HG03432 (cell line): ENCODE results near the gene TRIM5.
"Not testable (repeated sequence)": the region's sequence is repeated elsewhere in the genome, so short reads cannot be mapped to it uniquely, and the experiment has no call there.

ENCODE experiments used
- ATAC-seq: cut with Tn5 transposase; IDR thresholded peaks from one replicate; pipeline ENCODE4 v1.9.1; 2021; ENCODE audit warnings: mild to moderate bottlenecking, moderate library complexity; ENCODE audit not compliant: unreplicated experiment

TRIM5 gene

GRCh38 chr11:5689551-5689983 lies 4.7 kb upstream of the TRIM5 start, which contains the start of gene TRIM22:
TSS of gene TRIM22 (plus strand) at chr11:5689790. CDS start at chr11:5696233, 6,443 bp downstream.
- peak; percentile 75 for ATAC-seq

DNA sequence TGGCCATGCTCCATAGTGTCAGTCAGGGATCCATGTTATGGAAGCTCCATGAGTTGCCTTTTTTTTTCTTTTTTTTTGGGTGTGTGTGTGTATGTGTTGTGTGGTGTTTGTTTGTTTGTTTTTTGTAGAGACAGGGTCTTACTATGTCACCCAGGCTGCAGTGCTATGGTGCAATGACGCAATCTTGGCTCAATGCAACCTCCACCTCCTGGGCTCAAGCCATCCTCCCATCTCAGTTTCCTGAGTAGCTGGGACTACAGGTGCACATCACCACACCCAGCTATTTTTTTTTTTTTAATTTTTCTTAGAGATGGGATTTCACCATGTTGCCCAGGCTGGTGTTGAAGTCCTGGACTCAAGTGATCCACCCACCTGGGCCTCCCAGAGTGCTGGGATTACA lies 3.6 kb upstream of the TRIM5 start:
- ATAC-seq, result no peak

- no peak for ATAC-seq
Measured at GRCh38 chr11:5686426-5686825, 1.6 kb upstream of the TRIM5 start.

- peak; percentile 13 for ATAC-seq
Measured at GRCh38 chr11:5684036-5684645, 733 bp downstream of the TRIM5 start.

- ATAC-seq, result not testable (repeated sequence)
Measured at GRCh38 chr11:5683620-5684019, 1.3 kb downstream of the TRIM5 start.

GRCh38 chr11:5682890-5683441 lies 1.9 kb downstream of the TRIM5 start:
- not testable (repeated sequence) for ATAC-seq

- no peak for ATAC-seq
Measured at GRCh38 chr11:5679811-5680210, 5.1 kb downstream of the TRIM5 start.

DNA sequence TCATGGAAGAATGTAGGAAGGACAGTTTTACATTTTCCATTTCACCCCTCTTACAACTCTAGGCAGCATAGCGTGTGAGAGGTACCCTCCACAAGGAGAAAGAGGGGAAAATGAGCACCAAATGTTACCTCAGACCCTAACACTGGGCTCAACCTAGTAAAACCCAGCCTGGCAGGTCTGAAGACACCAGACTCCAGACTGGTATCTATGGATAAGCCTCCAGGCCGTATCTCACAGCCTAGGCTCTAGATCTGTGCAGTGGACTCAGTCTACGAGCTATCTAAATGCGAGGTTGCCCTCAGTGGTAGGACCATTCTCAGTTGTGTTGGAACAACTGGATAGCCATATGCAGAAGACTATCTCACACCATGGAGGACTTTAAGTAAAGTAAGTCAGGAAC lies 10.5 kb downstream of the TRIM5 start:
- no peak for ATAC-seq

DNA sequence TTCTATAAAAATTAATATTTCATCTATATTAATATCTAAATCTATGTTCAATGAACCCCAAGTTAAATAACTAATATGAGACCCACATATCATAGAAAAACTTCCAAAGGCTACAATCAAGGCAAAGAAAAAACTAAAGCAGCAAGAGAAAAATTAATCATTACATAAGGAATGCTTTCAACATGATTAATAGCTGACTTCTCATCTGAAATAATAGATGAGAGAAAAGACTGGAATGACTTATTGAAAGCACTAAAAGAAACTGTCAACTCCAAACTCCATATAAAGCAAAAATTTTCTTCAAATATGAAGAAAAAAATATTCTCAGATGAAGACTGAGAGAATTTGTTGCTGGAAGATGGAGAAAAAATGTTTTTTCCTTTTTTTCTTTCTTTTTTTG lies 13.0 kb downstream of the TRIM5 start:
- ATAC-seq, result no peak

DNA sequence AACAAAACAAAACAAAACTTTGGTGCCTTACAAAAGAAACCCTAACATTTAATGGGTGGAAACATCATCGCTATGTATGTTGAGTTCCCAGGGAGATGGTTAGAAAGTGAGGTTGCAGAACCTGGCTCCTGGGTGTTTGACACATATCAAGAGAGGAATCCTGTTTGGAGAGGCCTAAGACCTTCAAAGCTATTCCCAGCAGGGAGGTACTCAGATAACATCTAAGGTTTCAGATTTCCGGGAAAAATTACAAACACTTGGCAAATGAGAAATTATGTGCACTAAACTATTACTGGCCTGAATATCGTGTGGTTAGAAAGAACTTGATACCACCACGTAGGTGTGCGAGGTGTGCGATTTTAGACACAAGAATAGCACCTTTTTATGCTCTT lies 18.5 kb downstream of the TRIM5 start:
- ATAC-seq, result no peak

GRCh38 chr11:5665746-5666401 lies 19.0 kb downstream of the TRIM5 start:
- no peak for ATAC-seq

GRCh38 chr11:5665051-5665570 lies 19.8 kb downstream of the TRIM5 start:
- no peak for ATAC-seq

DNA sequence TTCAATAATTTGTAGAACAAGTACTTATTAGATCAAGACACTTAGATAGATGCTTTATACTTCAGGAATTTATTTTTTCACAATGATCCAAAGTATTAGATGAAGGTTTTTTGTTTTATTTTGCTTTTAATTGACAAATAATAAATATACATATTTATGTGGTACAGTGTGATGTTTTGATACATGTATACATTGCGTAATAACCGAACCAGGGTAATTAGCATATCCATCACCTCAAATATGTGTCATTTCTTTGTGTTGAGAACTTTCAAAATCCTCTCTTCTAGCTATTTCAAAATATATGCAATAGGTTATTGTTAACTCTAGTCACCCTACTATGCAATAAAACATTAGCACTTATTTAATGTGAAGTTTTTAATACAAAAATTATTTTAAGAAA lies 21.4 kb downstream of the TRIM5 start:
- no peak for ATAC-seq

DNA sequence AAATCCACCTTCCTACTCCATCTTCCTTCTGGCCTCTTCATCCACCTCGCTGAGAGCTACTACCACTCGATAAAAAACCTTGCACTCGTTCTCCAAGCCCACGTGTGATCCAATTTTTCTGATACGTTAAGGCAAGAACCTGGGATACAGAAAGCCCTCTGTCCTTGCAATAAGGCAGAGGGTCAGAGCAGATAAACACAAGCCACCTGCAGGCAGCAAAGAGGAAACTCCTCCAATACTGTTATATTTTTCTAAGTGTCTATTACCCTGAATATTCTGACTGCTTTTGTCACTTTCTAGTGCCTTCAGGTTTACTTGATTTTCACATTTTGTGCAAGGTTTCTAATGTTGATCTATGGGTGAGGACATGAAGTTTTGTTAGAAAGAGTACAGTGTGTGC lies 26.6 kb downstream of the TRIM5 start:
- no peak for ATAC-seq

DNA sequence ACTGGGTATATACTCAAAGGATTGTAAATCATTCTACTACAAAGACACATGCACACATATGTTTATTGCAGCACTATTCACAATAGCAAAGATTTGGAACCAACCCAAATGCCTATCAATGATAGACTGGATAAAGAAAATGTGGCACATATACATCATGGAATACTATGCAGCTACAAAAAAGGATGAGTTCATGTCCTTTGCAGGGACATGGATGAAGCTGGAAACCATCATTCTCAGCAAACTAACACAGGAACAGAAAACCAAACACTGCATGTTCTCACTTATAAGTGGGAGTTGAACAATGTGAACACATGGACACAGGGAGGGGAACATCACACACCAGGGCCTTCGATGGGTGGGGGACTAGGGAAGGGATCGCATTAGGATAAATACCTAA lies 27.9 kb downstream of the TRIM5 start:
- ATAC-seq, result not testable (repeated sequence)

DNA sequence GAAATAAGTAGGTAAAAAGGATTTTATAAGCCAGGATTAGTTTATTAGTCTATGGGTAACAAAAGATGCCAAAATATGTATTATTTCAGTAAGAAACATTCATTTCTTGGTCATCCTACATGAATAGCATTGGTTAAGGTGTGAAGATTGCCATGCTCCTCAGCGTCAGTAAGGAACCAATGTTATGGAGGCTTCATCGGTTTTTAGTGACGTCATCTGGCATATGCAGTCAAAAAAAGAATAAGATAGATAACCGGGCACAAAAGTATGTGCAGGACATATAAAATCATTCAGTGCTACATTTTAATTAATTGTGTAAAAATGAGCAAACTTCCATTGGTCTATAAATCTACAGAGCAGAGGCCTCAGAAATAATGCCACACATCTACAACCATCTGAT lies 29.4 kb downstream of the TRIM5 start:
- no peak for ATAC-seq

GRCh38 chr11:5646139-5646538 lies 38.7 kb downstream of the TRIM5 start:
- no peak for ATAC-seq

DNA sequence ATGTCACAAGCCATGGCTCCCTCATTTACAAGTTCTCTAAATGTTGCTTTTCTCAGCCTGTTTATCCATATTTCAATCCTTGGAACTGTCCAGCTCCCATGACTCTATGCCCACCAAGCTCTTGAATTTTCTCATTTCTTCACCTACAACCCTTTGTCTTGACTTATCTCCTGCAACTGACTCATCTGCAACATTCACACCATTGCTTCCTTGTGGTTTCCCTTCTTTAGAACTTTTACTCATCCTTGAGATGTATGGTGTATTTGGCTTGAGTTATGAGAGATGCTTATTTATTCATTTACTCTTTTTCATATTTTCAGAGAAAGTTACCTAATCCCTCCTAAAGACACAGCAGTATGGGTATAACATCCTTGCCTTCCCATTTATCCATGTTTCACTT lies 41.3 kb downstream of the TRIM5 start:
- no peak for ATAC-seq

- ATAC-seq, result no peak
Measured at GRCh38 chr11:5639953-5640352, 44.9 kb downstream of the TRIM5 start.

GRCh38 chr11:5631969-5632635 lies 52.8 kb downstream of the TRIM5 start:
- peak; percentile 96 for ATAC-seq

DNA sequence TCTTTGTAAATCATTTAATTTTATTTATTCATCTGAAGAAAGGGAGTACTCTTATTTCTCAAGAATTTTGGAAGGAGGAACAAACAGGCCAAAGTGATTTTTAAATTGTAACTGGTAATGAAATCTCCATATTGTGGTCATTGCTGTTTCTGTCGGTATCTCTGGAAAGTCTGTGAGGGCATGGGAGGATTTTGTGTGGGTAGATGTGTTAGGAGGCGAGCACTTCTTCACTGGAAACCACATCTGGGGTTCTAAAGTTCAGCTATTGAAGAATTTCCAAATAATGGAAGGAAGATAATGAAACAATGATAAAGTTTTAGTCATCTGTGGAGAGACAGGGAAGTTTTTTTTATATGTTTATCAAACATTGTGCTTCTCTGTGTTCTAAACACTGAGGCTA lies 53.5 kb downstream of the TRIM5 start:
- peak; percentile 24 for ATAC-seq

- ATAC-seq, result no peak
Measured at GRCh38 chr11:5626196-5626595, 58.7 kb downstream of the TRIM5 start.
